HG02642 (cell line): ENCODE data around the gene LHX8.
"Not testable (repeated sequence)": the region's sequence is repeated elsewhere in the genome, so short reads cannot be mapped to it uniquely, and the experiment has no call there.

ENCODE experiments used
- ATAC-seq: cut with Tn5 transposase; IDR thresholded peaks from one replicate; pipeline ENCODE4 v1.9.1; 2021; ENCODE audit warnings: mild to moderate bottlenecking; ENCODE audit not compliant: unreplicated experiment, poor library complexity

Gene LHX8

DNA sequence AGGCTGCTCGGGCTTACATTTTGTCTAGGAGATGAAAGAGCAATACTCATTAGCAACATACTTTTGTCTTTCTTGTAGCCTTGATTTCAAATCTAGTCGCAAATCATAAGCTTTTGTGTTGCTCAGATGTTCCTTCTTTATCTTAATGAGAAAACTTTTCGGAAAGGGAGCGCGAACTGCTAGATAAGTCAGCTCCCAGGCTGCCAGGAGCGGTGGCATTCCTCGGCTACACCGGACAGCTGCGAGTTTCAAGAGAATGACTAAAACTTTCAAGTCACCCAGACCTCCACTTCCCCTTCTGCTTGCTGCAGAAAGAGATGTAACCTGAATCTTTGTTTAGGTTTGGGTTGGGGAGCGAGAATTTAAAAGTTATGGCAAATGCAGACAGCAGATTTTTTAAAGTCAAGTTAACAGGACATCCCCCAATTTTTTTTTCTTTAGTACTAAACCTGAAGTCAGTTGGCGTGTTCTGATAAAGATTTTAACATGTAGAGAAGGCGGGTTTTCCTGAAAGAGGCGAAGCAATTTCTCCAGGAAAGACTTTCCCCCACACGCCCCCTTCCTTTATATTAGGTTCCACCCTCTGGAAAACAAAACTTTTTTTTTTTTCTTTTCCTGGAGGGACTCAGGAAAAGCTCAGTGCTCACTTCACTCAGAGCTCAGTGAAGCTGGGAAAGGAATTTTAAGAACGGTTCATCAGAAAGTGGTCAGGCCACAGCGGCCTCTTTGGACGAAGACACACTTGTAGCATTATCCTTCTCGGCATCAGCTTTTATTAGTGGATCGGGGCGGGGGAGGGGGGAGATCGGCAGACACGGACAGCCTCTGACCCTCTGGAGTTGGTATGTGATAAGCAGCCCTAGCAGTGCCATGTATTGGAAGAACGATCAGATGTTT, at the start of gene LHX8:
LHX8 (plus strand) TSS at position 639 of the 897 bp plus-strand sequence. CDS start 2,227 bp downstream, outside the sequence.
- ATAC-seq, result no peak

DNA sequence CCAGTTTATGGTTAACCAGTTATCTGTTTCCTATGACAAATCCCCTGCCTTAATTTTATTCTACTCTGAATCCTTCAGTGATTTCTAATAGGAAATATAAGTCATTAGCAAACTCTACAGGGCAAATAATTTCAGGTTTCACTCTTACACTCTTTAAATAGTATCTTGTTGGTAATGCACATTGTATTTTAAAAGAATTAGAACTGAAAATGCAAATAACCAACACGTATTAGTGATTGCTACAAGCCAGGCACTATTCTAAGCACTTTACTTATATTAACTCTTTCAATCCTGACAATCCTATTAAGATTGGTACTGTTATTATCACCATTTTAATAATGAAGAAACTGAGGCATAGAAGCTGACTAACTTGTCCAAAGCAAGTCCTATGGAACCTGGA, 48.3 kb upstream of the LHX8 start:
- ATAC-seq, result no peak

DNA sequence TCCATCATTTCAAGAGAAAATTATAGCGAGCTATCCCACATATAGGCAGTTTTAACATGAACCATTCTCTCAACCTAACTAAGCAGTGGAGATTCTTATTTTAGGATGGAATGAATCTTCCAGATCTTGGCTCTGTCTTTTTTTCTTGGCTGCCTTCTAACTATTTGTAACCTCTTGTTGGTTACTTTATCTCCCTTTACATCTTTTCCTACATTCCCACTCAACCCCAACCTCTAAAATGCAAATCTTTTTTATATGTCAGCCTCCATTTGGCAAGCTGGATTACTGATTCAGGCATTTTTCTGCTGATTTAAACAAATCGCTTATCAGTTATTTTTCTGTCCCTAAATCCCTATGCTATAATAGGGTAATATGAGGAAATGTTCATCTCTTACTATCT, 46.9 kb upstream of the LHX8 start:
- no peak for ATAC-seq

DNA sequence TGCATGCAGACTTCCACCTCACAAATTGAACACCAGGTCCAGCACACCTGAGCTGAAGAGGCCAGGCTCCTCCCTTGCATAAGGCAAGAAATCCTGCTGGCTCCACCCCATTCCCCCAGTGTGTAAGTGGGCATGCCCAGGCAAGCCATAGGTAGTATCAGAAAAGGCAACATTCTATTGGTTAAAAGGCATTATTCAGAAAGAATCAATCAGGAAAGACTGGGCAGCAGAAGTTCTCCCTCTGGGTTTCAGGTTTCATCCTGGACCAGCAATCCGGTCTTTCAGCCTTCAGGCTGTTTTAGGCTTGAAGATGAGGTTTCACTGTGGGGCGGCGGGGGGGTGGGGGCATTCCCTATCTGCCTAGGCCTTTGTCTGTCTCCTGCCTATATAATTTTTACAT, 42.0 kb upstream of the LHX8 start:
- no peak for ATAC-seq

DNA sequence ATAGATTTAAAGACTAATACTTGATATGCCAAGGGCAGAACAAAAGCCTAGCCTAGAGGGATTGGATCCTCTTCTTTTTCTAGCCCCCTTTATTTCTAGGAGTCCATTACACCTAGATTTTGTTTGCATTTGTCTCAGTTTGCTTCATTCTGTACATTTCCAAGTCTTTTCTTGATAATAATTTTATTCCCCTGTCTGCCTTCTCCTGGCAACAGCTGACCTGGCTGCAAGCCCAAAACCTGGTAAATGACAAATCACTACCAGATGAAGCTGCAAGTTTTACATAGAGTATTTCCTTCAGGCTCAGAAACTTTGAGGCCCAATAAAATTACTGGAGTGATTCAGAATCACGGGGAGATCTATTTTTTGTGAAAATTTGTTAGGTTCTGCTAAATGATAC, 36.5 kb upstream of the LHX8 start:
- no peak for ATAC-seq

DNA sequence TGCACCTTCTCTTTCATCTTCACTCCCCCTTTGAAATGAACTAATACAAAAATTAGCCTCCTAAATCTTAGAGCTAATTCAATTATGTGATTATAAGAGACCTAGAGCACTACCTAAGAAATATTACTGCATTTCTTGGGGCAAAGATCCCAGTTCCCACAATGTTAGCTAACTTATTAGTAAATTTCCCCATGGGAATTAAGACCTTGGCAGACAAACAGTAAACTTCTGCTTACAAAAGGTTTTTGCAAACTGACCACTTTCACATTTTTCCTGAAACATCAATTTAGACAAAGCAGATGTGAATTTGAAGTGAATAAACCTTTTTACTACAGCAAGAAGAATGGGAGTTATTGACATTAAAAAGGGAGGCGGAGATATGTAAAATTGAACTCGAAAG, 34.6 kb upstream of the LHX8 start:
- no peak for ATAC-seq

DNA sequence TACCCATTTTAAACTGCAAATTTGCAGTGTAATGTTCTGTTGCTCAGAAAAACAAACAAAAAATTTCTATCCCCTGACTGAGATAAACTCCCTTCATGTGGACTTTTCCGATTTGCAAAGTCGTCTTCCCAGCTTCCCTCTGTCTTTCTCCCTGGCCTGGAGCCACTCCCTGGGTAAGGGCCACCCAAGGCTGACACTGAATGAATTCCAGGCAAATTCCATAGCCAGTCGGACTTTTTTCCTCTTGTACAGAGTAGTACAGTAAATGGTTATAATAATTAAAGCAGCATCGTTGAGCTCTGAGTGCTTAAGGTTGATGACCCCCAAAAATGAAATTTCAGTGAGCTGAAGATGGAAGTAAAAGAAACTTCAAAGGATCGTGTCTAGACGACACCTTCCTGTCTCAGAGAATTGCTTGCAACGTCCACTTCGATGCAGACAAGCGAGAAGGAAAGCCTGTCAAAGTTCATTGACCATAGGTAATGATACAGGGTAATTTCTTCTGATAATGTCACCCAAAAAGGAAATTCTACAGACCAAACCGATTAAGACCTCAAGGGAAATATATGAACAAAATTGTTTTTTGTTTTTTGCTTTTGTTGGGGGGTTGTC, 33.6 kb upstream of the LHX8 start:
- no peak for ATAC-seq

DNA sequence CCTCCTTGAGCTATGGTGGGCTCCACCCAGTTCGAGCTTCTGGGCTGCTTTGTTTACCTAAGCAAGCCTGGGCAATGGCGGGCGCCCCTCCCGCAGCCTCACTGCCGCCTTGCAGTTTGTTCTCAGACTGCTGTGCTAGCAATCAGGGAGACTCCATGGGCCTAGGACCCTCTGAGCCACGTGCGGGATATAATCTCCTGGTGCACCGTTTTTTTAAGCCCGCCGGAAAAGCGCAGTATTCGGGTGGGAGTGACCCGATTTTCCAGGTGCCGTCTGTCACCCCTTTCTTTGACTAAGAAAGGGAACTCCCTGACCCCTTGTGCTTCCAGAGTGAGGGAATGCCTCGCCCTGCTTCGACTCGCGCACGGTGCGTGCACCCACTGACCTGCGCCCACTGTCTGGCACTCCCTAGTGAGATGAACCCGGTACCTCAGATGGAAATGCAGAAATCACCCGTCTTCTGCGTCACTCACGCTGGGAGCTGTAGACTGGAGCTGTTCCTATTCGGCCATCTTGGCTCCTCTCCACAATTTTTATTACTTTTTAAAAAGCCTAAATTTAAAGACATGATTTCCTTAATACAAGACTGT, 21.7 kb upstream of the LHX8 start:
- not testable (repeated sequence) for ATAC-seq

DNA sequence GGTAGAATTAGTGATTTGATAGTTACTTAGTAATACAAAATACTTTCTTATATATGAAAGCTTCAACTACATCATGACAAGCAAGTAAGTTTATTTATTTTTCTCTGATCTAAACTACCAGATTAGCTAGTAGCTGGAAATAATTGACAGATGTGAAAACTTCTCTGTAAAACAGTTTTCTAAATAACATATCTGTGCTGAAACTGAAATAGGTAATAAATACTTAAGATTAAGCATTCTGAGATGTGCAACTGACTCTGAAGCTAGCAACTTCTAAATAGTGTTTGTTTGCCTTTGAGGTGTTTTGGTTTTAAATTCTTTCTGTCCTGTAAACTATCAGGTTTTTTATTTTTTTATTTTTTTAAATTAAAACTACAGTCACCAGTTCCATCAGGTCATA, 18.5 kb upstream of the LHX8 start:
- no peak for ATAC-seq

DNA sequence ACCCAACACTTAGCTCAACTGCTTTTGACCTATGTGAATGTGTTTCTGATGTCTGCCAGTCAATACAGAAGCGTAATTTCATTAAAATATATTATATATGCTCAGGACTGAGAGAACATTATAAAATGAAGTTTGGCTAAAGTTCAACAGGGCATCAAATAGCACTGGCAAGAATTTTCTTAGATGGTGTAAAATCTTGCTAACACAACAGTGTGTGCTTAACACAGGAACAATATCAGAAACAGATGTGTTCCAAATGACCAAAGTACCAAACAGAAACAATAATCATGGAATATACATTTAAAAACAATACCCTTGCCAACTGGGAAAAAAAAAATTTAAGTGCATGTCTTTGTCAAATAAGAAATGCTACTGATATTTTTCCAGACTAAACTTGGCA, 10.4 kb upstream of the LHX8 start:
- no peak for ATAC-seq

DNA sequence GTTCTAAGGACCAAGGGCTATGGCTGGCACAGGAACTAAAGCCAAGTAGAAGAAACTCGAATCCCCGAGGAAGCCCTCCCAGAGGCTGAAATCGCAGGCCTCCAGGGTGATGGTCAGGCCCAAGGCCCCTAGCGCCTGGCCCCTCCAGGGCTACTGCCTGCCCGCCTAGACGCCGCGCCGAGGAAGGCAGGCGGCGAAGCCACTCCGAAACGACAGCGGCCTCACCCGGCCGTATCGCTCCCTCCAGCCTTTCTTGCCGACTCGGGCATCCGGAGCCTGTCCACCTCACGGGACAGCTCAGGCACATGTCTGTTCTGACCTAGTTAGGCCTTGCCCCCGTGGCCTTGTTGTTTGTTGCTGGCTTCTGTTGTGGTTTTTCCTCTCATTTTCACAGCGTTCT, 9.7 kb upstream of the LHX8 start:
- ATAC-seq, result no peak

DNA sequence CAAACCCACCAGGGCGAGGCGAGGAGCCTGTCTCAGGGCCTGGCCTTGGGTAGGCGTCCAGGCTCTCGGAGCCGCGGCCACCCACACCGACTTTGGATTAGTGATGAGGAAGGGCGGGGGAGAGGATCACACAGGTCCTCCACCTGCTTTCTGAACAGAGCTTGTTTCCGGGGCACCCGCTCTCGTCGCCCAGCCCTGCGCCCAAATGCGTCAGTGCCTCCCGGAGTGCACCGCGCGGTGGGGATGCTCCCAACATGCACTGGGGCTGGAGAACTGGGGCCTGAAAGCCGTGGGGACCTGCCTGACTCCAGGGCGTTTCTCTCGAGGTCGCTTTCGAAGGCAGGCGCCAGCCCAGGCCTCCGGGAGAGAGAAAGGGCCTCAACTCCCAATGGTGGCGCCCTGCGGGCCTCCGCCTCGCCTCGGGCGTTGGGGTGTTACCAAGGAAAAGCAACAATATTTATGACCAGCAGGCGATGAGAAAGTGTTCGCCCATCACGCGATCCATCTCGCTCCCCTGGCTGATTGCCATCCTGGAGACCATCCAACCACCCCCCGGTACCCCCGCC, 8.9 kb upstream of the LHX8 start:
- no peak for ATAC-seq

DNA sequence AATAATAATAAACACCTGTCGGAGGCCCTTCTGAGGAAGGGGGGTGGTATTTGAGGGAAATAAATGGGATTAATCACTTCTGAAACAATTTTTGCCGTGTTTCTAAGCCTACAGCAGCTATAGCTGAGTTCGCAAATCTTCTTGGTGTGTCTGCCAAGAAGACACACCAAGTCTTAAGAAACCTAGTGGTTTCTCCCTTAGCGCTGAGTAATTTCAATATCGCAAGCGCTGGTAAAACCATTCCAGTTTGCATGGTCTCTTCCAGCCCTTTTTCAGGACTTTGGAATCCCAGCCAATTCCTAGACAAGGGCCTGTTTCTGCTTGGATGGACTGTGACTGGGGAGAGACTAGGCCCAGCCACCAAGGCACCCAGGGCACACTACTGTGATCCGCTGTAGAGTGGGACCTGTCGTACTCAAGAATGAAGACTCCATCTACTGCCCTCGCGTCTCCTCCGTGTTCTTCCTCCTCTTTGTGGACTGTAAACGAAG, 7.5 kb upstream of the LHX8 start:
- ATAC-seq, result no peak

DNA sequence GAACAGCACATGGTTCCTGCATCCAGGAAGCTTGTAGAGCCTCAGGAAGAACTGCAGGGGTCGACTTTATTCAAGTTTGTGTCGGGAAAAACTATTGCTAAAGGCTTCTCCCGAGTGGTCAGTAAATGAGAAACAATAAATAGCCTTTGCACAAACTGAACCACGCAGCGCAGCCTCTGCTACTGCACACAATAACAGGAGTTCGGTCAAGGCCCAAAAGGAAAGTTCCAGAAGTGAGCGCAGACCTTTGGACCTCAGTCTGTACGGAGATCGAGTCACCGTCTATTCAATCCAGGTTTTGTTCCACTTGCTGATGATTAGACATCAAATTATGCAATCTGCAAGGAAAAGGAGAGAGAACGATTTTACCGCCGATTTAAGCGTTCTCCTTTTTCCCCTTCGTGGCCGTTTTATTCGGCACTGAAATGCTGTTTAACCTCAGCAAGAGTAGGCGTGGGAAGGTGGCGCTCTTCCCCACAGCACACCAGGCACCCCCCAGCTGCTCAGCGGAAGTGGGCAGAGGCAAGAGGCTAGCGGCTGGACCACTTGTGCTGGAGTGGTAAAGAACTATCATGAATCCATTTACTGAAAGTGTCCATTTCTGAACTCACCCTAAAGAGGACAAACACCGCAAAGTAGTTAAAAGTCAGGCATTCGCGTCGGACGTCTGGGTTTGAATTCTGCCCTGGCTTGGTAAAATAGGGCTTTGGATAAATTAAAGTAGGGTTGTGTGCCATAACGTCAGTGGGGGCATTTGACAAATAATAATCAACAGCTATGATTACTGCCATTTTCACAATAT, 6.1 kb upstream of the LHX8 start:
- ATAC-seq, result no peak

DNA sequence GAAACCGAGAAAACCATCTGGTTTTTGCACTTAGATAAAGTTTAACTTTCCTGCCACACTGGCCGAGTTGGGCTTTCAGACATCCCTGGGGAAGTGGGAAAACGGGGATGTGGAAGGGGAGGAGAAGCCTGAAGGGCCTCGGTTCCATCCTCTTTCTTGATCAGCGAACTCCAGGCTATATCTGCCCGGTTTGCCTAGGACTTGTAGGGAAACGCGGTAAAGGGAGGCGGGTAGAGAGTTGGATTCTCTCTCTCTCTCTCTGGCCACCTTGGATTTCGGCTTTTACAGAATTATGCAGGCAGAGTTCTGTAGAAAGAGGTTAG, 4.6 kb upstream of the LHX8 start:
- ATAC-seq, result no peak

DNA sequence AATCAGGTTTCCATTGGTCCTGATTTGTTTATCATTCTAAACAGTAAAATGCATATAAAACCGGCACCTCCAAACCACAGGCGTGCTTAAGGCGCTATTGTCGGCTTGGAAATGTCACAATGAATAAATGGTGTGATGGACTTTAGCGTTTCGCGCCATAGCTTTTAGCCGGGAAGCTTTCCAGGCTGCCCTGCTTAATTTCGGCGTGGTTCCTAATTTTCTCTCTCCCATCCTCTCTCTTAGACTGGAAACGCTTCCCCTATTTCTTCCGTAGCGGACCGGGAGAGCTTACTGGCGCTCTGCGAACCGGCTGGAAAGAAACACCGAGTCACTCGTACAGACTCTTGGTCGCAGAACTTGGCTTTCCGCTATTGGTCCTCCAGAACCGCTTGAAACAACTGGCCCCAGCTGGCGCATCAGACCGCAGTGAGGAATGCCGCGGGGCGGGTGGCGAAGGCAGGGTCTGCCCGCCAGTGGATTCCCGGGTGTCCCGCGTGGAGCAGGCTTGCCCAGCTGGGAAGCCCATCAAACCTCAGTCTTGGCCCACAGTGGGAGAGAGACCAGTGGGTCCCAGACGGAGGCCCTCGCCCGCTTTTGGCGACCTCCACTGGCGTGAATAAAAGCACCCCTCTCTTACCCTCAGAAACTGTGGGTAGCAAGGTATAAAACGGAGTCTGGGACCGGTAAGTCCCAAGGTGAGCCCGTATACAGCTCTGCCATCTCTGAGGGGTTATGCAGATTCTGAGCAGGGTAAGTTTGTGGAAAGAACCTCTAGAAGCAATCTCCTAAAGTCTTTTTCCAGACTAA, 4.0 kb upstream of the LHX8 start:
- no peak for ATAC-seq

DNA sequence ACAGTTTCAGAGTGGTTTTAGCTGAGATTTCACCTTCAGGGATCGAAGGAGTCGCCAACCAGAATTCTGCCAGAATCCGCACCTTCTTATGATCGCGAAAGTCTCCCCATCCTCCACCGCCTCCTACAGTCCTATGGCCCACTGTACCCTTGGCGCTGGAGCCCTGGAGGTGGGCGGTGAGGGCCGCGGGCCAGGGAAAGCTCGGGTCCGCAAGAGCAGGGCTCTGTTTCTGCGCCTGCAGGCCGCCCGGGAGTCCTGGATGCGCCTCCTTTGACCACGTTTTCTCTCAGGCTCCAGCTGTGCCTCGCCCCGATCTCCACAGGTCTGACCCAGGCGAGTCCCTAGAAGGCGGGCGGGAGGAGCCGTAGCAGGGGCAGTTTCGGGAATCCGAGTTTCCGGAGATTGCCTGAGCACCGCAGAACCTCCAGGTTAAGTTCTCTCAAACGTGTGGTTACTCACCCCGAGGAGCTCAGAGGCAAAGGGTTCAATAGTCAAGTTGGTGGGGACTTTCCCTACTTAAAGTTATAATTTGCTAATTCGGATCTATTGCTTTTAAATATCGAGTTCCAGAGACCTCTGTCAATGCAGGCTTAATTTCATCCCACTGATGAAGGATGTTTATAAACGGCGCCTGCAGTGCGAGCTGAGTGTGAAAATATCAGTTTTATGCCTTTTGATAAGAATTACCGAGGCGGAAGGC, 3.2 kb upstream of the LHX8 start:
- no peak for ATAC-seq

DNA sequence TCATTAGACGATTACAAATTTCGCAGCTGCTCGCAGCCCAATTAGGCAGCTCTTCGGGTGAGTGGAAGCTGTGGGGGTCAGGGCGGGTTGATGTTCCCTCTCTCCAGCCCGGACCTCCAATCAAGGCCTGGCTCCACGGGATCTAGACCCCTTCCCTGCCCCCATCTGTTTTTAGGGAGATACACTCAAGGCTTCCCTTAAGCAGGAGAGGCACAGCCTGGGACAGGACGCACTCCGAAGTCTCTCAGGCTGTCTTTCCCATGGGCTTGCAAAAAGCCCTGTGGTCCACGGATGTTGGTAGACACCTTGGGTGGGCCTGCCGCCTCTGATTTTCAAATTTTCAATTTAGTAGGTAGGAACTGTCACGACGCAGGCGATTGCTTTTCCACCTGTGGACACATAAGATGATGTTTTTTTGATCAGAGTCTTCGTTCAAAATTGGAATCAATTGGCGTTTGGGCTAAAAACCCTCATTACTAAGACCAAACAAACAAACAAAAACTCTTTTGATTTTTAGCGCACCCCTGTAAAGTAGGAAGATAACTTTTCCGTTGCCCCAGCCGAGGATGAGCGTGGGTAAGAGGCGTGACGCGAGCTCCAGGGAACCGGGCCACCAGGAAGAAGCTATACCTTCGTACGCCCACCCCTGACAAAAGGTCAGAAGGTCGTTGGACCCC, 2.5 kb upstream of the LHX8 start:
- ATAC-seq, result no peak
